GM23248 (cell line): Measurements from ENCODE around the gene MAPK10. TPM values are rescaled to one million over a fixed set of nuclear protein-coding genes. Genes with fewer than 3 reads are reported as not detected.
A peak's percentile ranks its signal among the peaks of the same experiment; 100 is the strongest.

ENCODE experiments used
- DNase-seq: peaks from one replicate; pipeline ENCODE4 v3.0.0-alpha.2; 2015
- H2AFZ ChIP-seq: fragments of 200-600 bp; sonication (generic); 2 replicates; pipeline ENCODE4 v1.6.1; 2016; ENCODE audit warnings: antibody characterized with exemption
- H3F3A ChIP-seq: fragments of 200-600 bp; sonication (generic); 2 replicates; pipeline ENCODE4 v1.6.1; 2016; ENCODE audit warnings: mild to moderate bottlenecking, antibody characterized with exemption, mixed run types; ENCODE audit not compliant: insufficient read depth
- H3K27ac ChIP-seq: fragments of 200-600 bp; sonication (generic); 2 replicates; pipeline ENCODE4 v1.5.1; 2016; ENCODE audit warnings: mild to moderate bottlenecking
- H3K27me3 ChIP-seq: fragments of 200-600 bp; sonication (generic); replicated peaks from 2 replicates; pipeline ENCODE4 v1.6.1; 2016; ENCODE audit warnings: mild to moderate bottlenecking; ENCODE audit not compliant: insufficient read depth
- H3K36me3 ChIP-seq: fragments of 200-600 bp; sonication (generic); 2 replicates; pipeline ENCODE4 v1.6.1; 2016; ENCODE audit warnings: low read depth, mild to moderate bottlenecking
- H3K4me1 ChIP-seq: fragments of 200-600 bp; sonication (generic); 2 replicates; pipeline ENCODE4 v1.6.1; 2016; ENCODE audit warnings: mild to moderate bottlenecking; ENCODE audit not compliant: insufficient read depth
- H3K4me2 ChIP-seq: fragments of 200-600 bp; sonication (generic); one replicate; pipeline ENCODE4 v1.6.1; 2016; ENCODE audit warnings: mild to moderate bottlenecking; ENCODE audit not compliant: unreplicated experiment
- H3K4me3 ChIP-seq: fragments of 200-600 bp; sonication (generic); 2 replicates; pipeline ENCODE4 v1.5.1; 2016; ENCODE audit warnings: mild to moderate bottlenecking
- H3K79me2 ChIP-seq: fragments of 200-600 bp; sonication (generic); 2 replicates; pipeline ENCODE4 v1.6.1; 2016; ENCODE audit warnings: mild to moderate bottlenecking; ENCODE audit not compliant: insufficient read depth
- H3K9ac ChIP-seq: fragments of 200-600 bp; sonication (generic); 2 replicates; pipeline ENCODE4 v1.6.1; 2016; ENCODE audit warnings: mild to moderate bottlenecking
- H3K9me2 ChIP-seq: fragments of 200-600 bp; sonication (generic); 2 replicates; pipeline ENCODE4 v1.6.1; 2016; ENCODE audit warnings: mixed run types, mild to moderate bottlenecking, moderate library complexity; ENCODE audit not compliant: insufficient read depth
- H3K9me3 ChIP-seq: fragments of 200-600 bp; sonication (generic); one replicate; pipeline ENCODE4 v1.6.1; 2017; ENCODE audit warnings: low read depth
- H4K20me1 ChIP-seq: fragments of 200-600 bp; sonication (generic); 2 replicates; pipeline ENCODE4 v1.6.0; 2016; ENCODE audit not compliant: insufficient read depth
- EZH2 ChIP-seq: fragments of 200-600 bp; sonication (generic); IDR thresholded peaks from 2 replicates; pipeline ENCODE4 v1.6.1; 2018; ENCODE audit warnings: antibody characterized with exemption, mild to moderate bottlenecking; ENCODE audit not compliant: insufficient read depth, poor library complexity, severe bottlenecking
- EZH2phosphoT487 ChIP-seq: fragments of 200-600 bp; sonication (generic); IDR thresholded peaks from 2 replicates; pipeline ENCODE4 v1.6.1; 2018; ENCODE audit warnings: antibody characterized with exemption, moderate library complexity, mild to moderate bottlenecking, low read depth; ENCODE audit not compliant: insufficient read depth
- WGBS, 2 experiments: methylation state at CpG; one replicate each; pipeline ENCODE4 v1.1.6; 2015 to 2017; ENCODE audit warnings: low lambda C conversion rate in 2 of 2, low coverage in 1 of 2; ENCODE audit errors: missing lambda C conversion rate in 2 of 2; 5-methylcytosine and 5-hydroxymethylcytosine counted together
- in situ Hi-C: fragments of 300-500 bp; cut with MboI; formaldehyde crosslinking; loops from 2 replicates; pipeline ENCODE4 v1.15.0; 2020
- polyA plus RNA-seq: library from polyadenylated mRNA; unstranded; fragments of >200 nt; fragmentation: Nextera tagmentation; extraction: Ambion mirVana; gene quantifications from 2 replicates; pipeline ENCODE4 v1.2.1, GENCODE V29; 2016
- total RNA-seq: library from RNA; depleted of rRNA; stranded (reverse); fragments of >200 nt; shearing (Covaris generic); gene quantifications from 2 replicates; pipeline ENCODE4 v1.2.3, GENCODE V29; 2014

MAPK10 gene
- total and polyA plus RNA-seq, 2 experiments from 2014 or later: 0.73 to 1.3 TPM

GRCh38 chr4:86011117-86011516 is 348.7 kb downstream of the MAPK10 start:
- DNase-seq: peak; percentile 94
- Histone ChIP-seq H3K36me3 (no peaks in the 10 kb centered on the region), H3K27me3 (no peaks in the 10 kb centered on the region), H3K27ac (peak overlapping the region; percentile 67), H3K9me2 (no peaks in the 10 kb centered on the region), H3K4me1 (peaks cover 40% of the 10 kb centered on the region), H3K9me3 (no peaks in the 10 kb centered on the region), H3K79me2 (no peaks in the 10 kb centered on the region), H2AFZ (no peak overlapping the region), H3F3A (peaks cover 35% of the 10 kb centered on the region; the same call in 1 of the 2 replicates), H3K9ac (no peak overlapping the region), H3K4me3 (no peak overlapping the region), H3K4me2 (peak overlapping the region; percentile 22), H4K20me1 (no peaks in the 10 kb centered on the region)
- WGBS, 2 experiments: 0 to 3% methylated on average over 1 of the region's 1 CpG
- in situ Hi-C loops: no loop called here
- TF ChIP-seq EZH2 (no peak), EZH2phosphoT487 (peak; percentile 93)

GRCh38 chr4:86007042-86007441 is 352.8 kb downstream of the MAPK10 start:
- Histone ChIP-seq H3K27me3 (no peaks in the 10 kb centered on the region), H4K20me1 (no peaks in the 10 kb centered on the region), H3K9me3 (no peaks in the 10 kb centered on the region), H3K27ac (no peak overlapping the region), H3K79me2 (no peaks in the 10 kb centered on the region), H2AFZ (no peak overlapping the region), H3K36me3 (no peaks in the 10 kb centered on the region), H3K4me3 (no peak overlapping the region), H3K4me2 (no peak overlapping the region), H3K4me1 (peaks cover 19% of the 10 kb centered on the region), H3K9me2 (no peaks in the 10 kb centered on the region), H3K9ac (no peak overlapping the region), H3F3A (peaks cover 24% of the 10 kb centered on the region; the same call in 1 of the 2 replicates)
- no peak for TF ChIP-seq EZH2
- no peak for TF ChIP-seq EZH2phosphoT487
- no peak for DNase-seq
- WGBS, 2 experiments: 97% methylated on average over 6 of the region's 6 CpGs
- in situ Hi-C loops: no loop called here

GRCh38 chr4:86006057-86006456 is 353.8 kb downstream of the MAPK10 start:
- H3K79me2 ChIP-seq: no peaks in the 10 kb centered on the region
- H3F3A ChIP-seq: peaks cover 17% of the 10 kb centered on the region; the same call in 1 of the 2 replicates
- H3K9me2 ChIP-seq: no peaks in the 10 kb centered on the region
- H3K4me2 ChIP-seq: no peak overlapping the region
- peaks cover 9% of the 10 kb centered on the region for H3K4me1 ChIP-seq
- no peaks in the 10 kb centered on the region for H3K27me3 ChIP-seq
- H3K27ac ChIP-seq: no peak overlapping the region
- H2AFZ ChIP-seq: no peak overlapping the region
- H3K9me3 ChIP-seq: no peaks in the 10 kb centered on the region
- in situ Hi-C loops: no loop called here
- DNase-seq: no peak
- no peak overlapping the region for H3K9ac ChIP-seq
- H4K20me1 ChIP-seq: no peaks in the 10 kb centered on the region
- TF ChIP-seq EZH2phosphoT487 (no peak), EZH2 (no peak)
- H3K4me3 ChIP-seq: no peak overlapping the region
- H3K36me3 ChIP-seq: no peaks in the 10 kb centered on the region

GRCh38 chr4:86004030-86004429 is 355.8 kb downstream of the MAPK10 start:
- H3K79me2 ChIP-seq: no peaks in the 10 kb centered on the region
- no peaks in the 10 kb centered on the region for H4K20me1 ChIP-seq
- no peaks in the 10 kb centered on the region for H3K9me3 ChIP-seq
- H3K9ac ChIP-seq: no peak overlapping the region
- no peak overlapping the region for H3K4me2 ChIP-seq
- H2AFZ ChIP-seq: no peak overlapping the region
- no peaks in the 10 kb centered on the region for H3K36me3 ChIP-seq
- no peak for TF ChIP-seq EZH2
- TF ChIP-seq EZH2phosphoT487: no peak
- no peak overlapping the region for H3K4me3 ChIP-seq
- H3K9me2 ChIP-seq: no peaks in the 10 kb centered on the region
- DNase-seq: no peak
- peaks cover 1% of the 10 kb centered on the region; the same call in 1 of the 2 replicates for H3F3A ChIP-seq
- H3K27ac ChIP-seq: no peak overlapping the region
- H3K27me3 ChIP-seq: no peaks in the 10 kb centered on the region
- 81 to 84% methylated on average over 2 of the region's 2 CpGs for WGBS, 2 experiments
- in situ Hi-C loops: no loop called here
- no peaks in the 10 kb centered on the region for H3K4me1 ChIP-seq

- Histone ChIP-seq H2AFZ (no peak overlapping the region), H3K9me3 (no peaks in the 10 kb centered on the region), H3K4me3 (no peak overlapping the region), H3F3A (no peaks in the 10 kb centered on the region), H3K27me3 (no peaks in the 10 kb centered on the region), H4K20me1 (no peaks in the 10 kb centered on the region), H3K27ac (no peak overlapping the region), H3K4me1 (no peaks in the 10 kb centered on the region), H3K4me2 (no peak overlapping the region), H3K9me2 (no peaks in the 10 kb centered on the region), H3K79me2 (peaks cover 4% of the 10 kb centered on the region; the same call in 1 of the 2 replicates), H3K36me3 (no peaks in the 10 kb centered on the region), H3K9ac (no peak overlapping the region)
- no peak for TF ChIP-seq EZH2
- TF ChIP-seq EZH2phosphoT487: no peak
- whole genome bisulfite sequencing, 2 experiments: 94 to 97% methylated on average over 2 of the region's 2 CpGs
- in situ Hi-C loops: no loop called here
- no peak for DNase-seq
Measured at GRCh38 chr4:86001591-86001990, 358.3 kb downstream of the MAPK10 start.
